K562 (cell line): ENCODE results near the gene ARSJ. TPM values are rescaled to one million over a fixed set of nuclear protein-coding genes. Genes with fewer than 3 reads are reported as not detected.

Experiments
- ATAC-seq: fragments of 200-7000 bp; cut with Tn5 transposase; 3 replicates; pipeline ENCODE4 v1.9.1; 2020; ENCODE audit warnings: moderate library complexity
- BruUV-seq: library from RNA; stranded (reverse); fragments of 400-500 nt; replicated peaks from 2 replicates; lab custom pipeline; 2021; lab: Mats Ljungman, UMichigan
- CTCF ChIA-PET: fragments of 300-600 bp; formaldehyde crosslinking; extraction: SDS; loops from one replicate; lab custom pipeline; 2021; ENCODE audit warnings: low intra/inter-chr PET ratio; lab: Yijun Ruan, JAX
- POLR2A ChIA-PET: fragments of 300-600, 350-650 bp; sonication (Branson Sonifier 250); formaldehyde crosslinking; extraction: SDS; loops from one replicate; lab custom pipeline; 2021; ENCODE audit warnings: antibody characterized with exemption, inconsistent platforms; lab: Yijun Ruan, JAX
- DNase-seq, 4 experiments: peaks; one replicate each; pipeline versions ENCODE4 v3.0.0 to v3.0.0-alpha.2; 2011 to 2018; ENCODE audit warnings: low spot score in 3 of 4, mixed read lengths in 3 of 4; ENCODE audit errors: extremely low read depth in 1 of 4
- FAIRE-seq: peaks from 2 replicates; lab custom pipeline; 2011; peaks lifted over from hg19 to GRCh38; lab: Jason Lieb, UNC
- H2AFZ ChIP-seq: 2 replicates; pipeline ENCODE4 v1.6.0; 2011; ENCODE audit warnings: low read depth, low read length, control low read depth, inconsistent platforms
- H3K27ac ChIP-seq: fragments of 200-600 bp; 3 replicates; pipeline ENCODE4 v1.8.0; 2011; ENCODE audit warnings: low read depth, mild to moderate bottlenecking, control low read depth, inconsistent platforms, low read length, moderate library complexity, mixed read lengths; ENCODE audit errors: extremely low read depth
- H3K27me3 ChIP-seq, 2 experiments: fragments of 300-600 bp in 1 of 2; 2 replicates in 1 of 2; 3 replicates in 1 of 2; pipeline versions ENCODE4 v1.6.0 to v1.8.0; 2011; ENCODE audit warnings: inconsistent platforms in 2 of 2, low read length in 2 of 2, mild to moderate bottlenecking in 1 of 2, mixed read lengths in 1 of 2, moderate library complexity in 1 of 2; ENCODE audit not compliant: control insufficient read depth in 2 of 2, insufficient read depth in 2 of 2
- H3K36me3 ChIP-seq: fragments of 300-600 bp; 3 replicates; pipeline ENCODE4 v1.8.0; 2011; ENCODE audit warnings: mild to moderate bottlenecking, low read length, inconsistent platforms; ENCODE audit not compliant: control insufficient read depth, insufficient read depth
- H3K4me1 ChIP-seq, 2 experiments: fragments of 200-600 bp in 1 of 2; replicated peaks in 1 of 2; 2 replicates in 1 of 2; 3 replicates in 1 of 2; pipeline versions ENCODE4 v1.5.1 to v1.8.0; 2011; ENCODE audit warnings: inconsistent platforms in 2 of 2, low read length in 2 of 2, mild to moderate bottlenecking in 1 of 2, mixed read lengths in 1 of 2, moderate library complexity in 1 of 2; ENCODE audit not compliant: control insufficient read depth in 2 of 2, insufficient read depth in 2 of 2
- H3K4me2 ChIP-seq: 2 replicates; pipeline ENCODE4 v1.6.1; 2011; ENCODE audit warnings: low read length, control low read depth, inconsistent platforms, mixed read lengths; ENCODE audit not compliant: insufficient read depth
- H3K4me3 ChIP-seq: fragments of 200-600 bp; sonication (generic), shearing (Covaris generic); 2 replicates; pipeline ENCODE4 v1.5.1; 2016; ENCODE audit warnings: control low read depth, inconsistent platforms
- H3K79me2 ChIP-seq: fragments of 200-600 bp; 3 replicates; pipeline ENCODE4 v1.8.0; 2011; ENCODE audit warnings: low read length, inconsistent platforms; ENCODE audit not compliant: control insufficient read depth, insufficient read depth
- H3K9ac ChIP-seq, 2 experiments: 2 replicates each; pipeline versions ENCODE4 v1.6.0 to v1.6.1; 2011; ENCODE audit warnings: low read depth in 2 of 2, low read length in 2 of 2, control low read depth in 1 of 2, inconsistent platforms in 1 of 2, mild to moderate bottlenecking in 1 of 2, mixed read lengths in 1 of 2; ENCODE audit not compliant: insufficient read depth in 1 of 2
- H3K9me1 ChIP-seq: one replicate; pipeline ENCODE4 v1.6.0; 2011; ENCODE audit warnings: inconsistent platforms, mild to moderate bottlenecking, low read length, moderate library complexity; ENCODE audit not compliant: control insufficient read depth, insufficient read depth
- H3K9me3 ChIP-seq: replicated peaks from 2 replicates; pipeline ENCODE4 v1.5.1; 2011; ENCODE audit warnings: low read depth, low read length, inconsistent platforms; ENCODE audit not compliant: control insufficient read depth, insufficient read depth
- H4K20me1 ChIP-seq: replicated peaks from 2 replicates; pipeline ENCODE4 v1.6.1; 2011; ENCODE audit warnings: low read length, inconsistent platforms, mixed read lengths; ENCODE audit not compliant: control insufficient read depth, insufficient read depth
- BHLHE40 ChIP-seq: IDR thresholded peaks from 2 replicates; pipeline ENCODE4 v1.6.1; 2011; ENCODE audit warnings: low read length, improper control_type of control experiment
- ESRRB ChIP-seq: fragments of 250-450 bp; sonication (Bioruptor Pico); IDR thresholded peaks from 2 replicates; pipeline ENCODE4 v1.5.0; 2020; ENCODE audit warnings: mild to moderate bottlenecking, moderate library complexity, borderline replicate concordance
- ETV6 ChIP-seq, 3 experiments: fragments of 150-350 bp in 1 of 3; sonication (generic) in 1 of 3; formaldehyde crosslinking in 1 of 3; IDR thresholded peaks; 2 replicates each; pipeline versions ENCODE4 v1.6.1 to v1.8.0; 2014 to 2022; ENCODE audit warnings: borderline replicate concordance in 2 of 3, low read depth in 2 of 3, antibody characterized with exemption in 1 of 3, low read length in 1 of 3, mild to moderate bottlenecking in 1 of 3, missing genetic modification reagents in 1 of 3
- KHSRP ChIP-seq: fragments of 450-650 bp; IDR thresholded peaks from 2 replicates; pipeline ENCODE4 v1.6.1; 2017
- MLX ChIP-seq, 2 experiments: fragments of 450-650 bp in 1 of 2; sonication (generic) in 1 of 2; formaldehyde crosslinking; conservative IDR thresholded peaks; 2 replicates each; pipeline versions ENCODE4 v1.4.0 to v1.8.1; 2020 to 2022; ENCODE audit warnings: mild to moderate bottlenecking in 1 of 2, missing genetic modification reagents in 1 of 2
- SMARCE1 ChIP-seq: fragments of 450-650 bp; IDR thresholded peaks from 2 replicates; pipeline ENCODE4 v1.7.1; 2016; ENCODE audit warnings: mild to moderate bottlenecking
- SRSF9 ChIP-seq: fragments of 200-400 bp; formaldehyde crosslinking; IDR thresholded peaks from 2 replicates; pipeline ENCODE4 v1.6.1; 2017; ENCODE audit warnings: low read depth, low read length, borderline replicate concordance
- ZNF175 ChIP-seq: fragments of 200-800 bp; sonication (Bioruptor generic); IDR thresholded peaks from 2 replicates; pipeline ENCODE4 v1.6.1; 2016; ENCODE audit warnings: low read depth, mild to moderate bottlenecking, missing genetic modification characterization, missing compliant biosample characterization
- ZNF592 ChIP-seq: fragments of 450-650 bp; IDR thresholded peaks from 2 replicates; pipeline ENCODE4 v1.6.1; 2017; ENCODE audit warnings: antibody characterized with exemption, mild to moderate bottlenecking
- ZNF740 ChIP-seq, 3 experiments: fragments of 200-800 bp in 1 of 3; sonication (Bioruptor generic) in 1 of 3; sonication (generic) in 1 of 3; formaldehyde crosslinking in 1 of 3; IDR thresholded peaks; 2 replicates each; pipeline versions ENCODE4 v1.6.1 to v1.8.0; 2016 to 2022; ENCODE audit warnings: mild to moderate bottlenecking in 2 of 3, missing compliant biosample characterization in 2 of 3, missing genetic modification characterization in 2 of 3, missing genetic modification reagents in 1 of 3
- WGBS: fragments of 100-300 bp; shearing (Covaris generic); methylation state at CpG from one replicate; pipeline ENCODE4 v1.1.6; 2016; ENCODE audit warnings: low coverage, mixed read lengths; ENCODE audit not compliant: insufficient coverage; ENCODE audit errors: missing lambda C conversion rate; 5-methylcytosine and 5-hydroxymethylcytosine counted together
- in situ Hi-C: fragments of 300-500 bp; cut with MboI; formaldehyde crosslinking; loops from 4 replicates; pipeline ENCODE4 v1.15.0; 2018; ENCODE audit warnings: inconsistent platforms, mixed read lengths
- intact Hi-C: fragments of 100-400 bp; cut with micrococcal nuclease; formaldehyde crosslinking; loops from 2 replicates; pipeline ENCODE4 v1.14.2; 2022
- polyA plus RNA-seq, 8 experiments: library from polyadenylated mRNA; depleted of rRNA in 4 of 8; stranded (reverse) in 5 of 8; unstranded in 3 of 8; fragments of >200 nt; fragmentation: Nextera tagmentation in 2 of 8; fragmentation: Illumina TruSeq in 1 of 8; extraction: Ambion mirVana in 2 of 8; extraction: Trizol in 1 of 8; gene quantifications; 2 replicates each; pipeline versions ENCODE4 v1.2.1 to v1.2.3, GENCODE V29; 2011 to 2014; ENCODE audit warnings: inconsistent platforms in 1 of 8, missing spikeins in 1 of 8
- total RNA-seq, 7 experiments: library from RNA; depleted of rRNA in 6 of 7; stranded (reverse); fragments of >200 nt in 6 of 7; fragmentation: Illumina TruSeq in 2 of 7; extraction: Trizol in 2 of 7; gene quantifications; 2 replicates each; pipeline versions ENCODE4 v1.2.1 to v1.2.3, GENCODE V29; 2011 to 2021; ENCODE audit warnings: low replicate concordance in 1 of 7

Gene ARSJ
- total and polyA plus RNA-seq, 9 of the 15 experiments (the other 6 are each of a cell fraction or from before 2014, with no cell fraction given), result not detected

- DNase-seq (no peak), ATAC-seq (no peak), FAIRE-seq (no peak)
- Histone ChIP-seq H2AFZ (no peak overlapping the region), H3K4me3 (no peak overlapping the region), H3K9ac (no peak overlapping the region), H3K36me3 (no peaks in the 10 kb centered on the region), H4K20me1 (no peaks in the 10 kb centered on the region), H3K9me3 (no peaks in the 10 kb centered on the region; the same call in 1 of the 2 replicates), H3K27me3 (no peaks in the 10 kb centered on the region), H3K79me2 (no peaks in the 10 kb centered on the region), H3K9me1 (no peaks in the 10 kb centered on the region), H3K4me1 (no peaks in the 10 kb centered on the region), H3K4me2 (no peak overlapping the region), H3K27ac (no peak overlapping the region)
- in situ Hi-C loops, result no loop called here
- intact Hi-C loops, result no loop called here
- WGBS, result 0% methylated on average over 2 of the region's 2 CpGs
- no TSS peak for BruUV-seq
- ChIA-PET CTCF (no interaction called here), POLR2A (no interaction called here)
- TF ChIP-seq SMARCE1 (no peak), ESRRB (CRISPR knock-in tag) (no peak), KHSRP (no peak), ETV6 (IDR thresholded peaks at IDR 0.05; ENCODE audit: borderline replicate concordance in 1 of 2, low read depth in 2 of 2, low read length in 1 of 2) (no peak), ETV6 (CRISPR knock-in tag; IDR thresholded peaks at IDR 0.05; ENCODE audit: borderline replicate concordance) (no peak), MLX (CRISPR knock-in tag; conservative IDR thresholded peaks at IDR 0.05) (no peak), ZNF175 (no peak), ZNF592 (no peak), BHLHE40 (no peak), SRSF9 (no peak), ZNF740 (CRISPR knock-in tag; IDR thresholded peaks at IDR 0.05) (no peak), ZNF740 (tag; IDR thresholded peaks at IDR 0.05) (no peak)
Observed at GRCh38 chr4:113971706-113972360, 7.6 kb downstream of the ARSJ start.
